ENCODE results near the gene LDAH. TPM values are rescaled to one million over a fixed set of nuclear protein-coding genes. Genes with fewer than 3 reads are reported as not detected.

LDAH gene
- total and polyA plus RNA-seq, 7 donors, result 6.0 to 18.3 (median 12.2) TPM

GRCh38 chr2:20738772-20739171, 84.1 kb downstream of the LDAH start:
- Histone ChIP-seq H3K4me3 (no peak overlapping the region), H3K27me3 (no peaks in the 10 kb centered on the region), H3K4me1 (no peaks in the 10 kb centered on the region), H3K9me3 (no peaks in the 10 kb centered on the region), H3K27ac (no peak overlapping the region), H3K36me3 (peaks cover 0 to 24% (median 0%) of the 10 kb centered on the region in 4 donors)
- intact Hi-C loops (cut with DNase I), result no loop called here
- no peak for DNase-seq
- TF ChIP-seq POLR2A (IDR thresholded peaks at IDR 0.05) (no peak), CTCF (IDR thresholded peaks at IDR 0.05) (no peak), POLR2AphosphoS5 (IDR thresholded peaks at IDR 0.05) (no peak), EP300 (IDR thresholded peaks at IDR 0.05) (no peak)

- intact Hi-C loops (cut with DNase I), result no loop called here
- no peaks in the 10 kb centered on the region for H3K27me3 ChIP-seq
- DNase-seq, result no peak
- 65 to 79% methylated on average over 3 of the region's 3 CpGs for WGBS, 2 donors
- no peak overlapping the region for H3K27ac ChIP-seq
- no peak for TF ChIP-seq CTCF (IDR thresholded peaks at IDR 0.05)
- TF ChIP-seq POLR2AphosphoS5 (IDR thresholded peaks at IDR 0.05), result no peak
- TF ChIP-seq POLR2A (IDR thresholded peaks at IDR 0.05), result no peak
- no peak for TF ChIP-seq EP300 (IDR thresholded peaks at IDR 0.05)
- H3K36me3 ChIP-seq, result peaks cover 0 to 24% (median 0%) of the 10 kb centered on the region in 4 donors
- no peaks in the 10 kb centered on the region for H3K4me1 ChIP-seq
- no peak overlapping the region for H3K4me3 ChIP-seq
- H3K9me3 ChIP-seq, result no peaks in the 10 kb centered on the region
Measured at GRCh38 chr2:20737505-20737904, 85.4 kb downstream of the LDAH start.

GRCh38 chr2:20728114-20728758, 94.7 kb downstream of the LDAH start:
- WGBS, 2 donors, result 48 to 59% methylated on average over 4 of the region's 4 CpGs
- Histone ChIP-seq H3K9me3 (no peaks in the 10 kb centered on the region), H3K27ac (no peak overlapping the region), H3K4me1 (no peaks in the 10 kb centered on the region), H3K27me3 (no peaks in the 10 kb centered on the region), H3K4me3 (no peak overlapping the region), H3K36me3 (peaks cover 0 to 11% (median 0%) of the 10 kb centered on the region in 4 donors)
- DNase-seq, result no peak
- intact Hi-C loops (cut with DNase I), result no loop called here
- no peak for TF ChIP-seq POLR2A (IDR thresholded peaks at IDR 0.05)
- TF ChIP-seq POLR2AphosphoS5 (IDR thresholded peaks at IDR 0.05), result no peak
- TF ChIP-seq EP300 (IDR thresholded peaks at IDR 0.05), result no peak
- TF ChIP-seq CTCF (IDR thresholded peaks at IDR 0.05), result no peak

- 96 to 97% methylated on average over 5 of the region's 5 CpGs for WGBS, 2 donors
- Histone ChIP-seq H3K27me3 (no peaks in the 10 kb centered on the region), H3K4me3 (no peak overlapping the region), H3K27ac (no peak overlapping the region), H3K36me3 (peaks cover 0 to 11% (median 0%) of the 10 kb centered on the region in 4 donors), H3K4me1 (no peaks in the 10 kb centered on the region), H3K9me3 (no peaks in the 10 kb centered on the region)
- TF ChIP-seq POLR2AphosphoS5 (IDR thresholded peaks at IDR 0.05), result no peak
- TF ChIP-seq CTCF (IDR thresholded peaks at IDR 0.05), result no peak
- TF ChIP-seq POLR2A (IDR thresholded peaks at IDR 0.05), result no peak
- TF ChIP-seq EP300 (IDR thresholded peaks at IDR 0.05), result no peak
- DNase-seq, result no peak
- intact Hi-C loops (cut with DNase I), result no loop called here
Measured at GRCh38 chr2:20726913-20727312, 96.0 kb downstream of the LDAH start.

- Histone ChIP-seq H3K9me3 (no peaks in the 10 kb centered on the region), H3K36me3 (peaks cover 0 to 11% (median 0%) of the 10 kb centered on the region in 4 donors), H3K4me1 (no peaks in the 10 kb centered on the region), H3K4me3 (no peak overlapping the region), H3K27ac (no peak overlapping the region), H3K27me3 (no peaks in the 10 kb centered on the region)
- TF ChIP-seq EP300 (IDR thresholded peaks at IDR 0.05), result no peak
- TF ChIP-seq POLR2A (IDR thresholded peaks at IDR 0.05), result no peak
- no peak for TF ChIP-seq POLR2AphosphoS5 (IDR thresholded peaks at IDR 0.05)
- no peak for TF ChIP-seq CTCF (IDR thresholded peaks at IDR 0.05)
- DNase-seq, result no peak
- 95 to 96% methylated on average over 2 of the region's 2 CpGs for WGBS, 2 donors
- intact Hi-C loops (cut with DNase I), result no loop called here
Measured at GRCh38 chr2:20725782-20726181, 97.1 kb downstream of the LDAH start.

Measured in sigmoid colon (tissue), 7 donors.